Small intestine (tissue), 7 donors: ENCODE data around the gene HIVEP1. TPM values are rescaled to one million over a fixed set of nuclear protein-coding genes. Genes with fewer than 3 reads are reported as not detected.

Experiments
- DNase-seq, 2 donors: peaks; one replicate each; pipeline versions ENCODE4 v3.0.0 to v3.0.0-alpha.2; 2013
- FAIRE-seq: peaks from 2 replicates; lab custom pipeline; 2012; peaks lifted over from hg19 to GRCh38; lab: Jason Lieb, UNC
- H3K27ac ChIP-seq, 3 donors: one replicate each; pipeline ENCODE4 v1.5.1; 2013; ENCODE audit warnings: low read length in 2 of 3, mild to moderate bottlenecking in 2 of 3, control low read depth in 1 of 3, inconsistent platforms in 1 of 3, low read depth in 1 of 3, moderate library complexity in 1 of 3
- H3K27me3 ChIP-seq, 3 donors: one replicate each; pipeline ENCODE4 v1.6.1; 2013; ENCODE audit warnings: low read length in 3 of 3, inconsistent platforms in 1 of 3; ENCODE audit not compliant: control insufficient read depth in 3 of 3, insufficient read depth in 3 of 3
- H3K36me3 ChIP-seq, 3 donors: one replicate each; pipeline ENCODE4 v1.6.1; 2013; ENCODE audit warnings: low read length in 3 of 3, inconsistent platforms in 1 of 3, low read depth in 1 of 3, mild to moderate bottlenecking in 1 of 3, moderate library complexity in 1 of 3; ENCODE audit not compliant: control insufficient read depth in 3 of 3, insufficient read depth in 2 of 3
- H3K4me1 ChIP-seq, 3 donors: one replicate each; pipeline ENCODE4 v1.6.1; 2013; ENCODE audit warnings: low read length in 2 of 3, inconsistent platforms in 1 of 3, low read depth in 1 of 3, mild to moderate bottlenecking in 1 of 3, moderate library complexity in 1 of 3; ENCODE audit not compliant: control insufficient read depth in 3 of 3, insufficient read depth in 2 of 3
- H3K4me3 ChIP-seq, 3 donors: one replicate each; pipeline ENCODE4 v1.5.1; 2013; ENCODE audit warnings: low read length in 3 of 3, control low read depth in 1 of 3, inconsistent platforms in 1 of 3, low read depth in 1 of 3, mild to moderate bottlenecking in 1 of 3, moderate library complexity in 1 of 3
- H3K9me3 ChIP-seq, 2 donors: one replicate each; pipeline ENCODE4 v1.6.1; 2013; ENCODE audit warnings: low read depth in 1 of 2, low read length in 1 of 2; ENCODE audit not compliant: control insufficient read depth in 2 of 2, insufficient read depth in 1 of 2
- WGBS, 3 donors: extraction: QIAGEN DNeasy Blood & Tissue Kit; methylation state at CpG; one replicate each; pipeline ENCODE4 v1.1.7; 2013; 5-methylcytosine and 5-hydroxymethylcytosine counted together
- polyA plus RNA-seq, 4 donors: library from polyadenylated mRNA; stranded (reverse) in 3 of 4; unstranded in 1 of 4; fragments of 200-250 nt in 3 of 4; fragments of 120-200 nt in 1 of 4; gene quantifications; one replicate each; pipeline versions ENCODE4 v1.2.1 to v1.2.3, GENCODE V29; 2013
- donor health status: healthy with polysubstance abuse.
- donor health status: control.
- donor health status: control.
- donor health status: Bipolar disorder and iron deficiency.
- donor health status: healthy.

Gene HIVEP1
- polyA plus RNA-seq, 4 donors: 4.9 to 25.4 (median 6.4) TPM

DNA sequence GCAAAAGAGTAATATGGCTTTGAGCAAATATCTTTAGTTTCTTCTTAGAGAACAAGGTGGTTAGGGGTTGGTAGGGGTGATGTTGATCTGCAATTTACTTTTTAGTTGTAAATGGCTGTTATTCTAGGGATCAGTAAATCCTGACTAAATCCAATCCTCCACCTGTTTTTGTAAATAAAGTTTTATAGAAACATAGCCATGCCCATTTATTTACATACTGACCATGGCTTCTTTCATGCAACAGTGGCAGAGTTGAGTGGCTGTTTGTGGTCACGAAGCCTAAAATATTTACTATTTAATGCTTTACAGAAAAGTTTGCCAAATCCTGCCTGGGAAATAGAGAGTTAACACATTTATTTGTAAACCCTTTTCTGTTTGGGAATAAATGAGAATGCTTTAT is 14.7 kb downstream of the HIVEP1 start:
- Histone ChIP-seq H3K4me3 (no peak overlapping the region), H3K36me3 (peaks cover 0 to 17% (median 0%) of the 10 kb centered on the region in 3 donors), H3K4me1 (peaks cover 0 to 10% (median 4%) of the 10 kb centered on the region in 3 donors), H3K27me3 (no peaks in the 10 kb centered on the region), H3K9me3 (peaks cover 0 to 11% of the 10 kb centered on the region in 2 donors), H3K27ac (no peak overlapping the region)
- WGBS, 3 donors: 94 to 97% (median 95%) methylated on average over 1 of the region's 1 CpG
- no peak for DNase-seq
- FAIRE-seq: no peak

DNA sequence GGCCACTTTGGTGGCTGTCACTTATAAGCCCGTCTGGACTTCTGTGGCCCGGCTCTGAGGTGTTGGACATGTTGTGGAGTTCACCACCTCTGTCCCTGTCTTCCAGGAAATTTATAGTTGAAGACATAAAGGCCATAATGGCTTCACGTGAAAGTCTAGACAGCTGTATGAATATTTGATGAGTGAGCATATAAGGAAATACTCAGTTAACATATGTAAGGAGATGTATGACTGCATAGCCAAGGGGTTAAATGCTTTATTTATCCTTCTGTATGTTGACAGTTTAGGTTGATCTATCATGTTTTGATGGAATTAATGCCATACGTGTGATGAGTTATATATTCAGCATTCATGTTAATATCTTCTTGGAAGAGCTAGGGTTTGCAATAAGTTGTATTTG is 16.1 kb downstream of the HIVEP1 start:
- peaks cover 0 to 10% (median 4%) of the 10 kb centered on the region in 3 donors for H3K4me1 ChIP-seq
- 90 to 100% (median 92%) methylated on average over 4 of the region's 4 CpGs for WGBS, 3 donors
- FAIRE-seq: no peak

DNA sequence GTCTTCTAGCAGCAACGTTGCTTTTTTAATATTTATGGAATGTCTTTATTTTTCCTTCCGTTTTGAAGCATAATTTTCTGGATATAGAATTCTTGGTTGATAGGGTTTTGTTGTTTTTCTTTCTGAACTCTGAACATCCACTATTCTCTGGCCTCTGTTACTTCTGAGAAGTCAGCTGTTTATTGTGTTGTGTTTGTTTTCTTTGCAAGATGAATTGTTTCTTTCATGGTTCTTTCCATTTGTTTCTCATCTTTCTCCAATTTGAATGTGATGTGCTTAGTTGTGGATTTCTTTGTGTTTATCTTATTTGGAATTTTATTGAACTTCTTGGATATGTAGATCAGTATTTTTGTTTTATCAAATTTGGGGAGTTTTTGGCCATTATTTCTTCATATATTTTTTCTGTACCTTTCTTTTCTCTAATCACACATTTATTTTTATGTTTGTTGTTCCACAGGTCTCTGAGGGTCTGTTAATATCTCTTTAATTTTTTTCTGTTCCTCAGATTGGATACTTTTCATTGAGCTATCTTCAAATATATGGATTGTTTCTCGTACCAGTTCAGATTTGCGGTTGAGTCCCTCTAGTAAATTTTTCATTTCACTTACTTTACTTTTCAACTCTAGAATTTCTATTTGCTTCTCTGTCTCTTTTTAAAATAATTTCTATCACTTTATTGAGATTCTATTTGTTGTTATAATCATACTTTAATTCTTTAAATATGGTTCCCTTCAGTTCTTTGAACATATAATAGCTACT is 18.0 kb downstream of the HIVEP1 start:
- no peak for DNase-seq
- 97% methylated on average over 4 of the region's 4 CpGs for WGBS, 3 donors
- H3K27ac ChIP-seq: no peak overlapping the region
- no peak overlapping the region for H3K4me3 ChIP-seq
- FAIRE-seq: no peak
- peaks cover 0 to 7% (median 5%) of the 10 kb centered on the region in 3 donors for H3K4me1 ChIP-seq
- H3K9me3 ChIP-seq: peaks cover 0 to 11% of the 10 kb centered on the region in 2 donors
- H3K27me3 ChIP-seq: no peaks in the 10 kb centered on the region
- H3K36me3 ChIP-seq: peaks cover 0 to 14% (median 0%) of the 10 kb centered on the region in 3 donors

More for the DNA sequence above, 16.1 kb downstream of the HIVEP1 start:
- DNase-seq: no peak
- Histone ChIP-seq H3K4me3 (no peak overlapping the region), H3K27ac (no peak overlapping the region), H3K27me3 (no peaks in the 10 kb centered on the region), H3K36me3 (peaks cover 0 to 14% (median 0%) of the 10 kb centered on the region in 3 donors), H3K9me3 (peaks cover 0 to 11% of the 10 kb centered on the region in 2 donors)

DNA sequence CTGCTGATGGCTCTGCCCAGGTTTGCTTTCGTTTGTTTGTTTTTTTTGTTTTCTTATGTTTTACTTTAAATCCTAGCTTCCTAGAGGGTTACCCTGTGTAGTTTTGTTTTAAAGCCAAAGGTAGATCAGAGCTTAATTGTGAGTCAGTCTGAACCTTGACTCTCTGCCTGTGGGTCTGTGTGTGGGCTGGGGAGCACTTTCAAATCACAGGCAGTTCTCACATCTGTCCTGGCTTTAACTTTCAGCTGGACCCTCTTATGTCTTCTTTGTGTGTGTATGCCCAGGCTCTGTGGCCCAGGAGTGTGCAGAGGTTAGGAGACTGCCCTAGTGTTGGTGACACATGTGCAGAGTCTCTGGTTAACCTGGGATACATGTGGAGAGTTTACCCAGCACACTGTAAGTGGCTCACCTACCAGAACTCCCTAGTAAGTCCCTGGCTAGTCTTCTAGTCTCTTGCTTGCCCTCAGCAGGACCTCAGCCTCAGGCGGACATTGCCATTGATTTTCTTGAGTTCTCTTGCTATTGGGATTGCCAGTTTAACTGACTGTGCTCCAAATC is 19.0 kb downstream of the HIVEP1 start:
- H3K4me1 ChIP-seq: peaks cover 0 to 7% (median 3%) of the 10 kb centered on the region in 3 donors
- H3K9me3 ChIP-seq: peaks cover 0 to 11% of the 10 kb centered on the region in 2 donors
- H3K4me3 ChIP-seq: no peak overlapping the region
- FAIRE-seq: no peak
- H3K27ac ChIP-seq: no peak overlapping the region
- H3K36me3 ChIP-seq: peaks cover 0 to 10% (median 0%) of the 10 kb centered on the region in 3 donors
- no peak for DNase-seq
- WGBS, 3 donors: 88 to 94% (median 88%) methylated on average over 2 of the region's 2 CpGs
- H3K27me3 ChIP-seq: no peaks in the 10 kb centered on the region

DNA sequence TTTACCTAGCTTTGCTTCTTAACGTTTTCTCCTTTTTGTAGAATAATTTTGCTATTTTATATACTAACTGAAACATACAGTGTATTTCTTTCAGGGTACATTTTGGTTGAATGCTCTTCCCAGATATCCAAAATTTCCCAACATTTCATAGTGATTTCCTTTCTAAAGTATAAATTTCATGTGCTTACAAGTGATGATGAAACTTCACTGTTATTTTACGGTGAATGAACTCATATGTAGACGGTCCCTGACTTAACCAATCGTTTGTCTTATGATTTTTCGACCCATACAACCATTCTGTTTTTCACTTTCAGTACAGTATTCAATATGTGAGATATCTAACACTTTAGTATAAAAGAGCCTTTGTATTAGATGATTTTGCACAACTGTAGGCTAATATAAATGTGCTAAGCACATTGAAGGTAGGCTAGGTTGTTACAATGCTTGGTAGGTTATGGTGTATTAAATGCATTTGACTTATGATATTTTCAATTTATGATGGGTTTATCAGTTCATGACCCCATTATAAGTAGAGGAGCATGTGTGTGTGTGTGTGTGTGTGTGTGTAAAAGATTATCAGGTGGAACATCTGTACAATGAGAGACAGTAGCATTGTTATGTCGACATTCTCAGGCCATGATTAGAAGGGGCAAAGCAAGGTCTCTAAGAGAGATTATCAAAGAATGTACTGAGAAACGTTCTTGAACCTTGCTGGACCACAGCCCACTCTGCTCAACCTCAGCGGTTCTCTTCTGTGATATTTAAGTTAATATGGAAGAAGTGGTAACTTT is 20.9 kb downstream of the HIVEP1 start:
- 73 to 75% (median 74%) methylated on average over 8 of the region's 8 CpGs for WGBS, 3 donors
- no peak for FAIRE-seq

DNA sequence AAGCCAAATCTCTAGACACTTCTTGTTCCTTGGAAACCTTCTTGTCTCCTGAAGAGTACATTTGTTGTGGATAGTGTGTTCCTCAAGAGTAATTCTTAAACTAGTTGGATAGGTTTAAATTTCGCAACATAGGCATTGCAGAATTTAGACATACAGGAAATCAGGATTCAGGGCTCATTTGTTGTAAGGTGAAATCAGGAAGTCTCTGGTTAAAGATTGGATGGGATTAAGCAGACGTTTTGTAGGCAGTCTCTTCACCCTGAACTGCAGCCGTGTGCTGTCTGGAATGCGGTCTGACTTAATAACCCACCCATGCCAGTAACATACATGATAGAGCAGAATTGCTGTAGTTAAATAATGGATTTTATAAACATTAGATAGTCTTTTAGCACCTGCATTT is 21.7 kb downstream of the HIVEP1 start:
- Histone ChIP-seq H3K36me3 (peaks cover 0 to 16% (median 0%) of the 10 kb centered on the region in 3 donors), H3K4me3 (no peak overlapping the region), H3K9me3 (peaks cover 0 to 11% of the 10 kb centered on the region in 2 donors), H3K27me3 (no peaks in the 10 kb centered on the region), H3K27ac (no peak overlapping the region), H3K4me1 (peaks cover 0 to 7% (median 3%) of the 10 kb centered on the region in 3 donors)
- DNase-seq: peak; percentile 8 to 22
- WGBS, 3 donors: 33 to 49% (median 42%) methylated on average over 4 of the region's 4 CpGs
- no peak for FAIRE-seq

More for the DNA sequence above, 20.9 kb downstream of the HIVEP1 start:
- Histone ChIP-seq H3K36me3 (peaks cover 0 to 16% (median 0%) of the 10 kb centered on the region in 3 donors), H3K4me3 (no peak overlapping the region), H3K4me1 (peaks cover 0 to 7% (median 3%) of the 10 kb centered on the region in 3 donors), H3K27me3 (no peaks in the 10 kb centered on the region), H3K9me3 (peaks cover 0 to 11% of the 10 kb centered on the region in 2 donors), H3K27ac (no peak overlapping the region)
- no peak for DNase-seq

DNA sequence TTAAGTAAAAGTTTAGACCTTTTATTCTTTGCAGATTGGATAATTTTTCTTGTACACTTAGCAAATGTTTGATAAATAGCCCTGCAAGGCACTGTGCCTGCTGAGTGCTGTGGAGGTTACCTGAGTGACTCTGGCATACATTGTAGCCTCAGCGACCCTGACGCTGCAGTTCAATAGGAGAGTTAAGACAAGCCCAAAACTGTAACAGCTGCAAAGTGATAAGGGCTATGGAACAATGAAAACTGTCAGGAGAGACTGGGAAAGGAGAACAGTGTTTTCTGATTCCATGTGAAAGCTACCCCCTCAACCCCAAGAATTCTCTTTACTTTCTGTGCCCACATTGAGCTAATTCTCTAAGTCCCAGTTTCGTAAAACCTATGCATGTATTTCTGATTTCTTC is 22.2 kb downstream of the HIVEP1 start:
- Histone ChIP-seq H3K9me3 (peaks cover 0 to 11% of the 10 kb centered on the region in 2 donors), H3K4me1 (peaks cover 0 to 7% (median 3%) of the 10 kb centered on the region in 3 donors), H3K4me3 (no peak overlapping the region), H3K36me3 (peaks cover 0 to 16% (median 0%) of the 10 kb centered on the region in 3 donors), H3K27ac (no peak overlapping the region), H3K27me3 (no peaks in the 10 kb centered on the region)
- DNase-seq (no peak), FAIRE-seq (no peak)
- 43 to 65% (median 55%) methylated on average over 3 of the region's 3 CpGs for WGBS, 3 donors

DNA sequence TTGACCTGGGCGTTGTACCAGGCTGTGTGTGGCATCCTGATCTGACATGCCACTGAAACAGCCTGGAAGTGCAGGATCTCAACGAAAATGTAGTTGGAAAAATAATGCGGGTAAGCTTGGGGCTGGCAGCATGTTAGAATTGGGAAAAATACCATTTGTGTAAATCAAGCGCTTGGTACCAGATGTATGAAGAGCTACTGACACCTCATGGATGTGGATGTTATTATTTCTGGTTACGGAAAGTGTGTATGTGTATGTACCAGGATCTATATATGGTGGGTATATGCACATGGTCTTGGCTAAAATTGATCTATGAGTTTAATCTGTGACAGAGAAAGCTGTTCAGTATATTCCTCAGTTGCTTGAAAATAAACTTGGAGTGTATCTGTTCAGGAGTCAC is 22.7 kb downstream of the HIVEP1 start:
- DNase-seq (no peak), FAIRE-seq (no peak)
- Histone ChIP-seq H3K9me3 (peaks cover 0 to 11% of the 10 kb centered on the region in 2 donors), H3K4me1 (peaks cover 0 to 7% (median 3%) of the 10 kb centered on the region in 3 donors), H3K27me3 (no peaks in the 10 kb centered on the region), H3K36me3 (peaks cover 0 to 16% (median 0%) of the 10 kb centered on the region in 3 donors), H3K4me3 (no peak overlapping the region), H3K27ac (no peak overlapping the region)
- WGBS, 3 donors: 78 to 89% (median 80%) methylated on average over 5 of the region's 5 CpGs
